Measurements from ENCODE around the gene FOXL2.

FOXL2 gene

DNA sequence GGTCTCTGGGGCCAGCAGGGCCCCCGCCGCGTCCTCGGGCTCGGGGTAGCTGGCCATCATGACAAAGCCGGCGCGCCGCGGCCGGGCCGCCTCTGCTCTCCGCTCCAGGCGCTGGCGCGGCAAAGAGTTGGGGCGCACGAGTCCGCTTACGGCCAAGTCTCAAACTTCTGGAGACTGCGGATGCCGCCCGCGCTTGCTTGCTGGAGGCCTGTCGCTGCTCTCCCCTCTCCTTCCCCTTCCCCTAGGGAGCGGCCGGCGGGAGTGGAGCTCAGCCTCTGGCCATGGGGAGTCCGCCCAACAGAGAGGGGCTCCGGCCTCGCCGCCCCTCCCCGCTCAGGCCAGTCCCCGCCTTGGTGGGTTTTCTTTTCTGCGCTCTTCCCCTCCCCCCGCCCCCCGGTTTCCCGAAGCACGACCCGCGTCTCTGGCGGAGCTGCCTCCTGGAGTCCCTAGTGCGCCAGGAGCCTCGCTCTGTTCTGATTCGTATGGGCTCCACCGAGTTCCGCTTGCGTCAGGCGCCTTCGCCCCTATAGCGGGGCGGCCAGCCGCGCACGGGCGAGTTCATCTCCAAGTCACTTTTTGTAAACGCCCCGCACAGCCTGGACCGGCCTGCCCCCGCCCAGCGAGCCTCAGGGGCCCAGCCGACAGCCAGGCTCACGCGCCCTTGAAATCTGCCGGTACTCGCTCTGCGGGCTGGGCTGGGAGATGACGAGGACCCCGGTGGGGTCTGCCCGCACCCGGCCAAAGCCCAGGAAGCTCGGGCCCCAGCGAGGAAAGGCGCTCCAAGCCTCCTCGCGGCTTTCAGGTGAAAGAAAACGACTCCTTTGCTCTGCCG lies at the start of gene FOXL2, which contains the start of gene FOXL2NB:
FOXL2 (minus strand) TSS at position 475 of the 832 bp plus-strand sequence; CDS start at position 60, 415 bp downstream.
FOXL2NB (plus strand) TSS at position 555 of the 832 bp plus-strand sequence; CDS start at position 703, 148 bp downstream.
- peak; percentile 60 for DNase-seq (ENCODE audit: low read depth, low spot score)

DNA sequence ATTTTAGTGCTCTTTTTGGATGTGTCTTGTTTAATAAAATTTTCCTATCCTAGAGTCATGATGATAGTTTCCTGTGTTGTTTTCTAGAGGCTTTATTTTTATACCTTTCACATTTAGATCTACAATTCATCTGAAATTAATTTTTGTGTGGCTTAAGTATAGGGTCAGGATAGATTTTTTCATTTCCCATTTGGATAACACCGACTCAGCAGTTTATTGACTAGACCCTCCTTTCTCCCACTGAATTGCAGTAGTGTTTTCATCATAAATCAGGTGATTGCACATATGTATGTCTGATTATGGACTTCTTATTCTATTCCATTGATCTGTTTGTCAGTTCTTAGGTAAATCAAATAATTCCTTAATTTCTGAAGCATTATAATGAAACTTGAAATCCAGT lies 48.8 kb upstream of the FOXL2 start:
- DNase-seq (ENCODE audit: low read depth, low spot score) = no peak

DNA sequence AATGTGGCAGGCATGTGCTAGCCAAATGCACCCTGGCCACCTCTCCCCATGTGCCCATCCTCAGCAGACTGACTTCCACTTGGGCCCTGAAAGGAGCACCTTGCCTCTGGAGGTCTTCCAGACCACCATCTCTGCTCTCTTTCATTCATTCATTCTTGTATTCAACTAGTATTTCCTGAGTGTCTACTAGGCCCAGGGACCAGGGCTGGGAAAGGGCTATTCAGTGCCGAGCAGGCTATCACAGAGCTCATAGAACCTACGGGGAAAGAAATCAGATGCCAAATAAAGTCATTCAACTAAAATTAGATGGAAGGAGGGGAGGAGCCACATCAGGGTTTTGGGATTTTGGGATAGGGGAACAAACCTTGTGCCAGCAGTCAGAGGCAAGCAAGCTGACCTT lies 40.2 kb upstream of the FOXL2 start:
- DNase-seq (ENCODE audit: low read depth, low spot score) = no peak

DNA sequence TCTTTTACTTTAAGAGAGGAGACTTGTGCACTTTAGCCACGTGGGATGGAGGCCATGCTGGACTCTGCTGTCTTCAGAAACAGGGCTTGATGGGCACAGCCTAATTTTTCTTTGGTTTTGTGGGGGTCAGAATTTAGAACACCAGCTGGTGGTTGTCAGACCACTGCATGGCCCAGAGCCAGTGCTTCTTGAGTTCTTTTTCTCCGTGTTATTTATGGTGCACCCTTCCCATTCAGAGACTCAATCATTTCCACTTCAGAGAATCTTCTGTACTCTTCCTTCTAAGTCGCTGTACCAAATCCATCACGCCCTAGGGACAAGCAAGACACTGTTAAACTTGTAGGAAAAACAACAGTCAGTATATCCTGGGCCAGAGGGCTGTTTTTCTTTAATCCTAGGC lies 39.0 kb upstream of the FOXL2 start:
- DNase-seq (ENCODE audit: low read depth, low spot score) = no peak

DNA sequence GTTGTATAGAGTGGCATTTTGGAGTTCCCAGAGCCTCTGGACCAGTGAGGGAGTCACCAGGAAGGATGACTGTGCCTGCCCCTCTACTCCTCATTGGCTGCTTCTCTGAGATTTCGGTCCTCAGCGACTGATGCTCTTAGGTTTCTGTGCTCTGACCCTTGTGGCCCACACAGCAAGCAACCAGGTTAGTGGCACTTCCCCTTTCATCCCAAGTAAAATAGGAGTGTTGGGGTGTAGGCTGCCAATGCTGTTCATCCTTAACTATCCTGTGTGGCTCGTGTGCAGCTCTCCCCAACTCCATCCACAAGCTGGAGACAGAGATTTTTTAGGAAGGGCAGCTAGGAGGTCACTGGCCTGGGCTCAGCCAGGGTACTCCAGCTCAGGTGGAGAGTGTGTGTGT lies 37.9 kb upstream of the FOXL2 start:
- DNase-seq (ENCODE audit: low read depth, low spot score) = no peak

DNA sequence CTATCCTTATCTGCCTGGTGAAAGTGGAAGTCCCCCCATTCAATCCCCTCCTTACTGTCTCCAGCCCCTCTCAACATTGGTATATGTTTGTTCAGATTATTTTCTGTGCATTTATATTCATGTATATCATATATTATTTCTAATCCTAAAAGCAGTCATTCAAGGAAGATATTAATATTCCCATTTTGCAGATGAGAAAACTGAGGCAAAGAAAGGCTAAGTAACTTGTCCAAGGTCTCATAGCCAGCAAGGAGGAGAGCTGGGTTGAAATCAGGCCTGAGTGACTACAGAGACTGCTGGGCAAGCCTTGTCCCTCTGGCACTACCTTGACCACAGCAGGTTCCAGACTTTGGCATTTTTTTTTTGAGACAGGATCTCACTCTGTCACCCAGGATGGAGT lies 29.1 kb upstream of the FOXL2 start:
- no peak for DNase-seq (ENCODE audit: low read depth, low spot score)

DNA sequence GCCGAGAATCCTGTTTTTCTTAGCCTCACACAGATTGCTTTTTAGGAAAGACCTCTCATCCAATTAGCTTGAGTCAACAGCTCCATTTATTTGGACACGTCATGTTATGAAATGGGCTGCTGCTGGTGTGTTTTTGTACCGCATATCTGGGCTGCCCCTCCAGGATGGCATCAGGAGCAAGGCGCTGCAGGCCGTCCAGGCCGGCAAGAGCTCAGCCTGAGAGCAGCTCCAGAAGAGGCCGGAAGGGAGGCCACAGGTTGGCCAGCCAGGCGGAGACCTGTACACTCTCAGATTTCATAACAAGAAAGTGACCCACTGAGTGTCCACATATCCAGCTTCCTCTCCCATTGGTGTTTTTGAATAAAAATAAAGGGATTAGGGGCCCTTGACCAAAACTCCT lies 28.4 kb upstream of the FOXL2 start:
- no peak for DNase-seq (ENCODE audit: low read depth, low spot score)

DNA sequence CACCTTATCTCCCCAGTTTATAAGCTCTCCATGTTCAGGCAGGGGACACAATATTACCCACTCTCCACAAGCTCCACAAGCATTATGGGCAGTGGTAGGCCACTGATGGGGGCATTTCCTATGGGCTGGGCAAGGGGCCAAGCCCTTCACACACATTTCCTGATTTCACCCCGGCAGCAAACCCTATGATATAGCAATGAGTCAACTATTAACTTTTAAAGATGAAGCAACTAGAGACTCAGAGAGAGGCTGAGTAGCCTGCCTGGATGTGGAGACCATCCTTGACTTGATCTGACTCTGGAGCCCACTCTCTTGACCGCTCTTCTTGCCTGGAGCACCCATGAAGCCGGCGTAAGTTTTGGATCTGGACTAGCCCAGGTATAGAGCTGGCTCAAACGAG lies 27.5 kb upstream of the FOXL2 start:
- DNase-seq (ENCODE audit: low read depth, low spot score) = no peak

DNA sequence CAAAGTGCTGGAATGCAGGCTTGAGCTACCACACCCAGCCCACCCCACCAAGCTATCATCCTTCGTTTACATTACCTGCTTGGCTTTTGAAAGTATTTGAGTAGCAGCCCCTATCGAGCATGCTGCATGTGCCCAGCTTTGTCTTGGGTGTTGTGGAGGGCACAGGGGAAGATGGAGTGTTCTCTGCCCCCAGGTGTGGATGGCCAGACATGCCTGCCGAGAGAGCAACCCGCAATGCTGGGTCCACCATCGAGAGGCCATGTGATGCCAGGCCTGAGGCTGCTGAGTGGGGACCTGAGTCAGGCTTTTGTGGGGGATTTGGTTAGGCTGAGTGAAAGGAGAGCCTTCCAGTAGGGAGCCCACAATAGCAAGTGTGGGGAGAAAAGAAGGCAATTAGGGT lies 26.0 kb upstream of the FOXL2 start:
- no peak for DNase-seq (ENCODE audit: low read depth, low spot score)

DNA sequence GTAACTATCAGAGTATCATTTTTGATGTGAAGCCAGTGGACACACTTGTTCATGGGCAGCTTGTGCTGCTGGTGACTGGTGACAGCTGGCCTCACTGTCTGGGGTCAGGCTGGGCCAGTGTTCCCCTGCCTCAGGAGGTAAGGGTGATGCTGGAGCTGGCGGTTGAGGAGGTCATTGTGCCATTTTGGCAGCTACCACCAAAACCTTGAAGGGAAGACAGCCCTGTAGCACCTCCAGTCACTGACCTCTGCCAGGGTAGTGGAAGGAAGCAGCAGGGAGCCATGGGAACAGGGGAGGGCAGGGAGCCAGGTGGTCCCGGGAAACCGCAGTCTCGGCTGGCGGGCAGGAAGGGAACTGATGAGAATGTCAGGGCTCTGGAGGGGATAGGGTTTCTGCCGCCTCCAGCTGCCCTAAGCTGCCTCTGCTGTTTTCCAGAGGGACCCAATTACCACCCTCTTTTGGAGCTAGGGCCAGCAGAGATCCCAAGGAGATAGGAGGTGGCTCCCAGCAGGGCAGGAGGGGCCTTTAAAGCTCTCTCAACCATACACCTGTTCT lies 24.9 kb upstream of the FOXL2 start:
- DNase-seq (ENCODE audit: low read depth, low spot score) = no peak

DNA sequence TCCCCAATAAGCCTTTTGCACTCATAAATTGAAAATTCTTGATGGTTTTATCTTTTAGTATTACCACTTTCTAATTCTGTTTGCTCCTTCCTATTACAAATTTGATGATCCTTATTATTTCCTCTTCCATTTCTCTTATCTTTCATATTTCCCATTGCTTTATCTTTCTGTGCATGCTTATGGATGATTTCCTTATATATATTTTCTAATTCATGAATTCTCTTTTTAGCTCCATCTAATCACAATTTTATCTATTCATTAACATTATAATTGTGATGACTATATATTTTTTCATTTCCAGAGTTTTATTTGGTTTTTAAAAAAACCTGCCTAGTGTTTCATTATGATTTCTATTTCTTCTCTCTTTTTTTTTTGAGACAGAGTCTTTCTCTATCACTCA lies 18.0 kb upstream of the FOXL2 start:
- DNase-seq (ENCODE audit: low read depth, low spot score) = no peak

DNA sequence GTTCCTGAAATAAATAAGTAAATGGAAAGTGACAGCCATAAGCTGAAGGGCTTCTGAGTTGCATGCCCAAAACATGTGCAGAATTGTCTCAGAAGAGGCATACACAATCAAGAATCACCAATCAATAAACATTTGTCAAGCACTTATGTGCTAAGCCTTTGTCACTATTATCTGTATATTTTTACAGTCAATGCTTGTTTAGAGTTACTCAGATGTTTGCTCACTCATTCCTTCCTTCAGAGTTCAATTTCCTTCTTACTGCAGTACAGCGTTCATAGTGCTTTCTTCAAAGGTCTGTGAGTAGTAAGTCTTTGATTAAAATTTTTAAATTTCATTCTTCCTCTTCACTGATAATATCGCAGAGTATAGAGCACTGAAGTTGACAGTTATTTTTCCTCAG lies 17.3 kb upstream of the FOXL2 start:
- no peak for DNase-seq (ENCODE audit: low read depth, low spot score)

DNA sequence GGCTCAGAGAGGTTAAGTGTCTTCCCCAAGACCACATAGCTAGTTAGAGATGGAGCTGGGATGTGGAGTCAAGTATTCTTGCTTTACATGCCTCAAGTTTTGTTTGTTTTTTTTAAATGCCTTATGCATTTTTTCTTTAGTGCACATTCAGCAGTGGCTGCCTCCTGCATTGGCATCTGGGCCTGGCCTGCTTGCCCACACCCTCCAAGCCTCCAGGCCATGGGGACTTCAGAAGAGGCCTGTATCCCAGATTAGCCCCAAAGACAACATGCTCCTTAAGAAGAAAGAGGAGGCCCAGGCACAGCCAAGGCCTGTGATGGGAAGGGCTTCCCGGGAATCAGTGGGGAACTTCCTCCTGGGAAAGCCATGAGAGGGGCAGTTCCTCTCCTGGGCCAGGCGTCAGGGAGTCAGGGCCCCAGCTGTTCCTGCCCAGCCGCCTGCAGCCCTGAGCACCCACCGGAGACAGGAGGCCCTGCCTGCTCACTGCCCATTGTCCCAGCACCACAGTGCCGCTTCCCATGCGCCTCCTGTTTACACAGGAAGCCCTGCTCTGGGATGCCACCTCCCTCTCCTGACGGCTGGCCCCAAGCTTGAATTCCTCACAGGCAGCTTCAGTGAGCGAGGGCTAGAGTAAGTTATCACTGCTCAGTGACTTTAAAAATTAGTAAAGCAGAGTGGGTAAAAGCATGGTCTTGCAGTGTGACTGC lies 16.1 kb upstream of the FOXL2 start:
- no peak for DNase-seq (ENCODE audit: low read depth, low spot score)

DNA sequence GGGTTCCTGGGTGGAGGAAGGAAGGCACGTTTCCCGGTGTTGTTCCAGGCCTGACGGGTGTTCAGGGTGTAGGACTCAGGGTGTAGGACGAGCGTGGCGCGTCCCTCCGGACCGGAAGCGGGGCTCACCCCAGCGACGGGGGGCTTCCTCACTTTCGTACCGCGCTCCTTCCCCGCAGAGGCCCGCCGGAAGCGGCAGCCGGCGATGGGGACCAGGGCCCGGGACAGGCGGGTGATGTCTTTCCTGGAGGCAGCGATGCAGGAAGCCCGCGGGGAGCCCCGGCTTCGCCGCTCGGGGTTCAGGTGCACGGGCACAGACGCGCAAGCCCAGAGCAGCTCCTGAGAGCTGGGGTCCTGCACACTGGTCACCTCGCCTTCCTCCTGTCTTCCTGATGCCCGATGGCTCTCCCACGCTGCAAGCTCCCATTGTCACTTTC lies 13.5 kb upstream of the FOXL2 start:
- no peak for DNase-seq (ENCODE audit: low read depth, low spot score)

DNA sequence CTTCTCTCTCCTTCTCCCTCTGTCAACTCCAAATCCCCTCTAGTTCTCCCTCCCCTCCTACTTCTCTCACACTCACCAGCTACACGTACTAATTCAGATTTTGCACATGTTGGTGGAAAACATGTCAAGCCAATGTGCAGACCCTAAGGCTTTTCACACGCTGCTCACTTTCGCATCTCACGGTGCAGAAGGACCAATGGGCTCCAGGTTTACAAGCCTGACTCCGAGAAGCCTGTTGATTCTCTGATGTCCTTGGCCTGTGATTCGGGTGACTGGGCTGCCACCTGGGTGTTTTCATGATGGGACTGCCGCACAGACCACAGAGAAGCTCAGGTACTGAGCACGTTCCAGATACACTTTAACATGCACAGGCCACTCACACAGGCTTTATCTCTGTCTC lies 3.8 kb upstream of the FOXL2 start:
- no peak for DNase-seq (ENCODE audit: low read depth, low spot score)

DNA sequence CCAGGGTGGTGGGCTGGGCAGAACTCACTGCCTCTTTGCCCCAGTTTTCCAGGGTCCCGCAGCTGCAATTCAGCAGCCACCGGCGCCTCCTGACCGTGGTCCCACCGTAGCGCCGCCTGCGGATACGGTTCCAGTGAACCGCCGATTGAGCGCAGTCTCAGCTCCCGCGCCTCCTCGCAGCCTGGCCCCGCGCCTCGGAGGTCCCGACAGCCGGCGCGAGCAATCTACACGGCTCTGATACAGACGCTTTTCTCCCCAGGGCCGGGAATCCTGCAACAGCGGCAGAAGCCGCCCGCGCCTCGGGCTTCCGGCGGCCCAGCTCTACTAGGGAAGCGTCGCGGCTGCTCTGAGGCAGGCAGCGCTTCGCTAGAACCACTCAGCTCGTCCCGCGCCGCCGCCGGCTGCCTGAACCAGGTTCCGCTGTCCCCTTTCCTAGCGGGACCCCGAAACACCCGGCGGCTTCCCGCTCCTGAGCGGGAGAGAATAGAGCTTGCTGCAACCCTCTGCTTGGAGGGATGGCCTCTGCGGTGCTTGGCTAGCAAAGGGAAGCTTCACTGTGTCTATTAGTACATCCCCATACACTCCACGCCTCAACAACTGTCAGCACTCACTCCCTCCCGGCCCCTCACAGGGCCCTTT lies 3.2 kb upstream of the FOXL2 start:
- DNase-seq (ENCODE audit: low read depth, low spot score) = peak; percentile 72

DNA sequence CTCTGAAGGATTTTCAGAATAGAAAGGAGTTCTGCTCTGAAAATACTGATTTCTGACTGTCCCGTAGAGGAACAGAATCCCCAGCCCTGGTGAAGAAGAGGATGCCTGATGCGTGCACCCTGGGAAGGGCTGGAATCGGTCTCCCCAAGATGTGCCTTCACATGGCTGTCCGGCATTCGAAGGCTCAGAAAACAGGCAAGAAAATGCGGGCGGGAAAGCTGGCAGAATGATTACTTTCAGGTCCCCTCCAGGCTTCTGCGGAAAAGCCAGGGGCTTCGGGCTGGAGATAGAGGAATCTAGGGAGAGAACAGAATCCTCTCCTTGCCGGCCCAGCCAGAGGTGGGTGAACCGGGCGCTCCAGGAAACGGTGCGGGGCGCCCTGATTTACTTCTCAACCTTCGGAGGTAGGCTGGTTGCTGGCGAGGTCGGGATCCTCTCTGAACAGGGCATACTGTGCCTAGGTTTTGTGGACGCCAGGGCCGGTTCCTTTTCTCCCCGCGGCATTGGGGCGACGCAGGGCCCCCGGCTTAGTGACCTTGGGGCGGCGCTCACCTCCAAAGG lies 2.6 kb upstream of the FOXL2 start:
- DNase-seq (ENCODE audit: low read depth, low spot score) = no peak

DNA sequence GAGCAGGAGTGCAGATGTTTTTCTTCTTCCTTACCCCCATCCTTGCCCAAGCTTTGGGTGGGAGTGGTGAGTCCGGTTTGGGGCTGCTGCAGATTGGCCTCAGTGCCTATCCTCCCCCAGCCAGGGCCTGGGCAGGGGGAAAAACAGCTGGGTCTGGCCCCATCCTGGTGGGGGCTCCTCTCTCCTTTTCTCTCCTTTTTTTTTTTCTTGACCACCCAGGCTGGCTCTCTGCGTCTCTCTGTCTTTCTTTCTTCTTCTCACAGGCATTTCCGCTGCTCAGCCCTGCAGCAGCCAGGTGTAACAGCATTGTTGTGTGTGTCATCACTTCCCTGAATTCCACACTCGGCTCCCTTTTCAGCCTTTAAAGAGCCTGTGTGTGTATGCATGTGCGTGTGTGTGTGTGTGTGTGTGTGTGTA lies 2.1 kb upstream of the FOXL2 start:
- no peak for DNase-seq (ENCODE audit: low read depth, low spot score)

DNA sequence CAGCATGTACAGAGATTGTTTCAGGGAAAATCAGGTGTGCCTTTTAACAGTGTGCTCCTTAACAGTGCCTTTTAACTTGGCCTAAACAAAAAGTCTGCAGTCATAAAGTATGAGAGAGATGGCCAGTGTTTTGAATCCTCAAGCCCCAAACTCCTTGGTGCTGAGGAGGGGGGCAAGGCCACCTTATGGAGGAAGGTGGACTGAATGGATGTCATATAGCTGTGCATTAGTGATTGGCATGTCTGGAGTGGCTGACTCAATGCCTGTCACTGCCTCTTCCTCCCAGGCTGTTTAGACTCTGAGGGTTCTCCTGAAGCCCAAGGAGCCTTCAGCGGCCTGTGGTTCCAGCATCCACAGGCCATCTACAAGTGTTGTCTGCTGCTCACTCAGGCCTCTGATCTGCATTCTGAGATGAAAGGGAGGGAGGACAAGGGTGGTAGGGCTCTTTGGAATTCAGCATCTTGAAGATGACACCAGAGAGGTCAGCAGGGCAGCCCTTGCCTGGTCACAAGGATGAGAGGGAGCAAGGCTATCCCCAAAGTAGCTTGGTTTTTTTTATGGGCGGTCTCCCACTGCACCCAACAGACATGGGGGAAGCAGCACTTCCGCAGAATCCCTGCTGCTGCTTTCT lies 1.5 kb upstream of the FOXL2 start:
- DNase-seq (ENCODE audit: low read depth, low spot score) = no peak

DNA sequence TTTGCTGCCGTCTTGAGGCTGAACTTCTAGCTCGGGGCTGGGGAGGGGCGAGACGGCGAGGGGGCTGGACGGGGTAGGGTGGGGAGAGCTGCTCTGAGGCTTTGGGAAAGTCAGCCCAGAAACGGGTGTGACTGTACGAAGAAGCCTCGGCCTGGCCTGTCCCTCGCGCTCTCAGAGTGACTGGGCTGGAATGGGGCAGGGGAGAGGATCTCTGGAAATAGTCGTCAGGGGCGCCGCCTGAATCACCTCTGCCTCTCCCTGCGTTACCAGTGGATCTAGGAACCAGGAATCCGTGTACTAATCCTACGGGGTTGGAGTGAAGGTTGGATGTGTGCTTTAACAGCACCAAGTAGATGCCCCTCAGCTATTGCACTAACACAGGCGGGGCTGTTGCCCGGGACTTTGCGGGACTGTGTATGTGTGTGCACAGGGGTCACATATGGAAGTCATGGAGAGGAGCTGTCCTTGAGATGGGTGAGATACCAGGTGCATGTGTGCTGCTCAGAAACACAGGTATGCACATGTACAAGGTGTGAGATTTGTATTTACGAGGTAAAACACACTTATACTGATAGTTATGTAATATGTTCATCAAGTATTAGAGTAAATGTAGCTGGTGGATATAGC lies 671 bp upstream of the FOXL2 start:
- no peak for DNase-seq (ENCODE audit: low read depth, low spot score)
